NCI-H146 treated with DMSO at 0.1 percent for 48 hours (cell line): Measurements from ENCODE around the gene TMEM163.
"Not testable (repeated sequence)": the region's sequence is repeated elsewhere in the genome, so short reads cannot be mapped to it uniquely, and the experiment has no call there.

Source experiments
- DNase-seq: peaks from one replicate; lab custom pipeline; 2025; ENCODE audit not compliant: unreplicated experiment; lab: John Stamatoyannopoulos, UW

TMEM163 gene

DNA sequence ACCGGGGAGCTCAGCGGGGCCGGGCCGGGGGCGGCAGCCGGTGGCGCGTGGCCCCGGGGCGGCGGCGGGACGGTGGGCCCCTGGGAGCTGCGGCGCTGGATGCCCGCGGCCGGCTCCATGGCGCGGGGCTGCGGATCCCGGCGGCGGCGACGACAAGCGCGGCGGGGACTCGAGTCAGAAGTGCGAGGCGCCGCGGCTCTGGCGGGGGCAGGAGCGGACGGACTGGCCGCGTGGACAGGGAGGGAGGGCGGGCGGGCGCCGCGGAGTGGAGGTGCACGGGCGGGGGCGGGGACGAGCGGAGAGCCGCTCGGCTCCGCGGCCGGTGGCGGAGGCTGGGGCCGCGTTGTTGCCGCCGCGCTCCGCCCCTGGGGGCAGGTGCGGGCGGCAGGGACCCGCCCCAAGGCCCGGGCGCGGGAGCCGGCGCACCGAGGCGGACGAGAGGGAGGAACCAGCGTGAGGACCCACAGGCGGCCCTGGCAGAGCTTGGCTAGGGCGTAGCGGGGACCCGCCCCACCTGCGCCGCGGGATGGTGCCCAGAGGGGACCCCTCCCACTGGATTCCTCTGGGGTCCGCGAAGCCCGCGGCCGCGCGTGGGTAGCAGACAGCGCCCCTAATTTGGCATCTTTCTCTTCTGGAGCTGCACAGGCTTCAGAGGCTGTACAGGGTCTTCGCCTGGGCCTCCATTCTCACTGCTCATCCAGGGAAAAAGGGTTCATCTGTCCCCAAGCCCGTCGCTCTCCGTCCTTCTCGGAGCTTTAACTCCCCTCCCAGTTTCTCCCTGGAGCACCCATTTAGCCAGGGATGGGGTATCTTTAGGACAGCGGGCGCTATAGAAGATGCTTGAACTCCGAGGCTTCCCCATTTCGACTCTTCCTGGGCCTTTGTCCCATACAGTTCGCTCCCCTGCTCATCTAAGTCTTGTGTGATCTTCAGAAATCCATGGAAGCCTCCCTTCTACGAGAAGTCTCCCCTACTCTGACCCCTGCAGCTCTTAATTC lies at the start of gene TMEM163:
TSS of gene TMEM163 (minus strand) at position 184 of the 998 bp plus-strand sequence.
- DNase-seq = peak; percentile 60

DNA sequence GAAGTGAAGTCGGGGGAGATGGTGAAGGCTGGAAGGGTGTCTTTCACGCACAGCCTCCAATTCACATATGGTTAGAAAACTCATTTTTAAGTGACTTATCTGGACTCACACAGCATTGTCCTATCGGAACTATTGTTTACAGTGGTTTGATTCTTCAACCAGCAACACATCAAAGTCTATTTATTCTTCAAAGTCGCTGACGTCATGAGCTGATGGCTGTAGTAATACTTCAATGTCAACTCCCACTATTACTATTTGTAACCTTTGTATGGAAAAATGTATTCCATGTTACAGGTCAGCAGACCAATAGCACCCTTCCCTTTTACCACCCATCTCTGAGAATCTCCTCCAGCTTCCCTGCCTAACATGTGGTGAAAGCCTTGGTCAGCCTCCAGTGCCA lies 47.8 kb upstream of the TMEM163 start:
- no peak for DNase-seq

DNA sequence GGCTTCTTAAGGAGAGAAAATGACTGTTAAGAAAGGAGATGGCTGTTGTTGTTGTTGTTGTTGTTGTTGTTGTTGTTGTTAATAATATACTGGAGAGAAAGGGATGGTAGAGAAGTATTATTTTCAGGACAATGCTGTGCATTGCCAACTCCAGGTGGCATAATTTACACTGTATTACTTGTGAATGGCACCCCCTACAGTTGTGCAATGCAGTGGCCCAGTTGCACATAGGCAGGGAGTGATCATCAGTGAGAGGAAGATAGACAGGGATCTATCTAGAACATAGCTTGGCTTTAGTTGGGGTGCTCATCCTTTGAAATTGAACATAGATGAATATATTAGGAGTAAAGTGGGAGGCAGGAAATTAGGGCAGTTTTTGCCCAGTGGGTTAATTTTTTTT lies 47.2 kb upstream of the TMEM163 start:
- DNase-seq = no peak

DNA sequence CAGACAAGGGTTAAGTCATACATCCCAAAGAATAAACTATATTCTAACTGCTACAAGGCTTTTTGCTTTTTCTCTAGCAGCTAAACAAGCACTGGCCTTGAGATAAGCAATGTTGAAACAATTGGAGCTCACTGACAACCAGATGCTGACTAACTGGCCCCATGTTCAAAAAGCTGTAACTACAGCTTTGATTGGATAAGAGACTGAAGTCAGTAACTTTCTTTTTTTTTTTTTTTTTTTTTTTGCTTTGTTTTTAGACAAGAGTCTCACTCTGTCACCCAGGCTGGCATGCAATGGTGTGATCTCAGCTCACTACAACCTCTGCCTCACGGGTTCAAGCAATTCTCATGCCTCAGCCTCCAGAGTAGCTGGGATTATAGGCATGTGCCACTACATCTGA lies 45.4 kb upstream of the TMEM163 start:
- no peak for DNase-seq

GRCh38 chr2:134763164-134763710 lies 44.4 kb upstream of the TMEM163 start:
- DNase-seq = no peak

DNA sequence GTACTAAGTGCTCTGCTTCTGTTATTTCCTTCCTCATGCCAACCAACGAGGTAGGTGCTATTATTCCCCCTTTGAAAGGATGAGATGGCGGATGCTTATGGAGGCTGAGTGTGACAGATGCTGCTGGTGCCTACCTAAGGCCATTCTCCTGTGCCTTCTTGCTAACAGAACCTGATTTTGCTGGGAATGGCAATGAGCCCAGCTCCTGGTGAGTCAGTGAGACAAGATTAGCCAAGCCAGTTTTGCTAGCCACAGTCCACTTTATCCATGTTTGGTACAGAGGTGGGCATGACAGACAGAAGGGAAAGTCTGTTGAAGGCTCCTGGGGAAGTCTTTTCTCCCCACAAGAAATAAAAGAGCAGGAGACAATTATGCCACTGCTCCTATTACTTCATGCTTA lies 43.7 kb upstream of the TMEM163 start:
- no peak for DNase-seq

DNA sequence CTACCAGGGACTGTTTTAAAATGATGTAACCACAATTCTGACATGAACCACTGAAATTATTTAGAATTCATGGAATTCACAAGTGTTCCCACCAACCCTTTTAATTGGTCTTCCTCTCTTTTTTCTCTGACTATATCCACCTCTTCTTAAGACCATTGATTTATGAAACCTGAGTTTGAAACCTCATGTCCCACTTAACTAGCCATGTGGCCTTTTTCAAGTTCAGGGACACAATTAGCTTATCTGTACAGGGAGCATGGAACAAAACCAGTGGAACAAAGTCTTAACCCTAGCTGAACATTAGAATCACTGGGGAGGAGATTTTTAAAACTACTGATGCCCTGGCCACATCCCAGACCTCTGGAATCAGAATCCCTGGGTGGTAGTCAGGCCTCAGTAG lies 41.6 kb upstream of the TMEM163 start:
- DNase-seq = no peak

DNA sequence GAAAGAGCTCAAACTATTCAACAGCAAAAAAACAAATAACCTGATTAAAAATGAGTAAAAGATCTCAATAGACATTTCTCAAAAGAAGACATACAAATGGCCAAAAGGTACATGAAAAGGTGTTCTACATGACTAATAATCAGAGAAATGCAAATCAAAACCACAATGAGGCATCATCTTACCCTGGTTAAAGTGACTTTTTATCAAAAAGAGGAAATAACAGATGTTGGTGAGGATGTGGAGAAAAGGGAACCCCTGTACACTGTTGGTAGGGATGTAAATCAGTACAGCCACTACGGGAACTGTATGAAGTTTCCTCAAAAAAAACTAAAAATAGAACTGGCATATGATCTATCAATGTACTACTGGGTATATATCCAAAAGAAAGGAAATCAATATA lies 39.8 kb upstream of the TMEM163 start:
- DNase-seq = no peak

- not testable (repeated sequence) for DNase-seq
Measured at GRCh38 chr2:134751981-134752380, 33.2 kb upstream of the TMEM163 start.

DNA sequence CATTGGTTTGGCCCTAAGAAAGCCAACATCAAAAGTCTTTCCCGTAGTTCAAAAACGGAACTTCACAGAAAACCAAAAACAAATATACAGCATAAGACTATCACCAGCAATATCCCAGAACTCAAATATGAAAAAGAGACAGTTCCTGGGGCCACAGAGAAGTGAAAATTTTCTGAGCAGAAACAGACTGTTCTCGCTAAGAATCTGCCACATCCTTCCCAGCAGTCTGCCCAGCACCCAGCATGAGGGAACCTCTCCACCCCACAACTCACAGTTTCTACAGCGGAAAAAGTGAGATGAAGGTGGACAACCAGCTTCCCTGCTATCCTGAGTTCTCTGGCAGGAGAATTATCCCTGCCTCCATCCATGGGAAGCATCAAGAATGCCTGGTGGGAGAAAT lies 26.7 kb upstream of the TMEM163 start:
- no peak for DNase-seq

DNA sequence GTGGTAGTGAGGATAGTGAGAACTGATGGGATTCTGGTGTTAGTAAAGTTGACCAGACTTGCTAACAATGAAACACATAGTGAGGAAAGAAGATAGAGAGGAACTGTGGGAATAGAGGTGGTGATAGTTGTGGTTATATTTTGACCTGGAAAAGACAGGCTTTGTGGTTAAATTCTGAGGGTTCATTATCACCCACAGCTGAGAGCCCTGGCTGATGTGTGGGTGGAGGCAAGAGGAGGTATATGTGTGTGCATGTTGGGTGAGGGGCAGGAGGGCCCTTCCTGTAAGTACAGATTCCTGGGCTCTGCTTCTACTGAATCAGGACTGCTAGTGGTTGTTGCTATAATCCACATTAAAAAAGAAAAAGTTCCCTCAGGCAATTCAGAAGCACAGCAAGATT lies 26.2 kb upstream of the TMEM163 start:
- no peak for DNase-seq

GRCh38 chr2:134739879-134740301 lies 21.1 kb upstream of the TMEM163 start:
- DNase-seq = no peak

DNA sequence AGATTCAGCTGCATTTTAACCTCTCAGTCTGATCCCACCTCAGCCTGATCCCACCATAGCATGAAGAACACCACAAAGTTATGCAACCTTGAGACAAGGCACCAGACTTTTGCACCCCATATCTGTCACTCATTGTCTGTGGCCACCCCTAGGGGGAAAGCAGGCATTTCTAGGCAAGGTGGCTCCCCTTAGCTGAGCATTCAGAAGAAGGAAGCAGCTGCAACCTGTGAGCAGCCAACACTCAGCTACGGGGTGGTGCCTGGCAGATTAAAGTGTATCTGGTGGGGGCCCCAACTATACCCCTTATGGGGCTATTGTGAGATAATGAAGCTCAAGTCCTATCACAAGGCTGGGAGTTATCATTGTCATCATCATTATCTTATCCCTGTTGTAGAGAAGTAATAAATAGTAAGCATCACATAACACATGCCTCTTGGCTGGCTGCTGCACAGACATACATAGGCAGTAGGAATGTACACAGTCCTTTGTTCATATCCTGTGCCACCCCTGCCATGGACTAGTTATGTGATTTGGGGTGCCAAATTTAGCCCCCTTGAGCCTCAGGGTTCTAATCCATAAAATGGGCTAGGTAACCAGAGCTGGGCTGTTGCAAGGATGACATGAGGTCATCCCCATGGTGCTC lies 20.6 kb upstream of the TMEM163 start:
- no peak for DNase-seq

DNA sequence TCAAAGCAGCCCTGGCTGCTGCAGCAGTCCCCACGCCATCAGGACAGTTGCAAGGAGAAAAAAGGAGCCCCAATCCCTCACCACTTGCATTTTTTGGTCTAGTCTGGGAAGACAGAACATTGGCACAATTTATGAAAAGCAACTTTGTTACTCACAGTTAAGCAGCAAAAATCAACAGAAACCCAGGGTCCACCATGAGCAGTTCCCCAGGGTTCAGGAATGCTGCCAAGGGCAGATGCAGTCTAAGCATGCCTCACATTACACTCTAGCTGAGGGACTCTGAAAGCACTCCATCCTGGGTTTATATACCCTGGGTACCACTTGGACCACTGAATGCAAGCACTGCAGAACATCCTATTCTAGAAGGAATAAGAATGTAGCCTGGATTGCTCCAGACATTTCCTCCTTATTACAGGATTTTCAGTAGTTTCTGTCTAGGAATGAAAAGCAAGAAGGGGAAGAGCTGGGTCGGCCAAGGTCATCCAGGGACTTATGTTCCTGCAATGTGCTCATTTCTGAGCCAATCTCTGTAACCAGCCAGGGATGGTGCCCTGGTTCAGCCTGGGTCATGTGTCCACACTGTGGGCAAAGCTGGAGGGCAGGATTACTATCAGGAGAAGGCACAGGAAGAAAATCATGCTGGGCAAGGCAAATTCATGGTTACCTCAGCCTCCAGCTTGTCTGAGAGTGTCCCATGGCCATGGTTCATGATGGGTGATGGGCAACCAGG lies 19.5 kb upstream of the TMEM163 start:
- DNase-seq = no peak

- peak; percentile 67 for DNase-seq
Measured at GRCh38 chr2:134737671-134738070, 18.9 kb upstream of the TMEM163 start.

- no peak for DNase-seq
Measured at GRCh38 chr2:134736167-134736880, 17.5 kb upstream of the TMEM163 start.

GRCh38 chr2:134728163-134728562 lies 9.4 kb upstream of the TMEM163 start:
- no peak for DNase-seq

GRCh38 chr2:134727385-134727784 lies 8.6 kb upstream of the TMEM163 start:
- DNase-seq = no peak

DNA sequence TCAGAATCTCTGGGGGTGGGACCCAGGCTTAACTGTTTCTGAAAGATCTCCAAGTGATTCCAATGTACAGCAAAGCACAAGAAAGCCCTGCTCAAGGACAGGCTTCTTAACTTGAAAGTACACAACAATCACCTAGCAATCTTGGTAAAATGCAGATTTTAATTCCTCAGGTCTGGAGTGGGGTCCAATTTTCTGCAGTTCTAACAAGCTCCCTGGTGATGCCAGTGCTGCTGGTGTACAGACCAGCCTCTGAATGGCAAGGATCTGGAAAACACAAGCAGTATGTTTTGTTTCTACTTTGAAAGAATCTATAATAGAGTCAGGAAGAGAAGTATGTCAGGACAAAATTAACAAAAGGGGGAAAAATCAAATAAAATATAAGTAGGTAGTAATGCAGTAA lies 7.8 kb upstream of the TMEM163 start:
- no peak for DNase-seq

- DNase-seq = no peak
Measured at GRCh38 chr2:134725876-134726275, 7.1 kb upstream of the TMEM163 start.

- no peak for DNase-seq
Measured at GRCh38 chr2:134724341-134724740, 5.5 kb upstream of the TMEM163 start.
